Breast epithelium (tissue), 4 donors: ENCODE data around the gene TGIF1. TPM values are rescaled to one million over a fixed set of nuclear protein-coding genes. Genes with fewer than 3 reads are reported as not detected.

Source experiments
- DNase-seq, 2 donors: peaks; one replicate each; pipeline ENCODE4 v3.0.0-alpha.2; 2019; ENCODE audit warnings: low spot score in 2 of 2
- H3K27ac ChIP-seq, 2 donors: fragments of 200-600 bp; sonication (generic) in 1 of 2; one replicate each; pipeline ENCODE4 v1.5.1; 2016 to 2019; ENCODE audit warnings: mild to moderate bottlenecking in 1 of 2
- H3K27me3 ChIP-seq, 2 donors: fragments of 200-600 bp; sonication (generic) in 1 of 2; one replicate each; pipeline versions ENCODE4 v1.5.1 to v1.6.0; 2017 to 2019; ENCODE audit warnings: control low read depth in 1 of 2, mild to moderate bottlenecking in 1 of 2
- H3K36me3 ChIP-seq: fragments of 200-600 bp; one replicate; pipeline ENCODE4 v1.5.1; 2019
- H3K4me1 ChIP-seq, 2 donors: fragments of 200-600 bp; sonication (generic); one replicate each; pipeline ENCODE4 v1.5.1; 2016 to 2019; ENCODE audit warnings: control low read depth in 1 of 2
- H3K4me3 ChIP-seq, 3 donors: fragments of 200-600 bp; sonication (generic); 1 replicate in 2 of 3; 2 replicates in 1 of 3; pipeline ENCODE4 v1.5.1; 2016 to 2019; ENCODE audit warnings: mild to moderate bottlenecking in 3 of 3, moderate library complexity in 2 of 3
- H3K9me3 ChIP-seq, 2 donors: fragments of 200-600 bp; sonication (generic) in 1 of 2; one replicate each; pipeline ENCODE4 v1.5.1; 2016 to 2019; ENCODE audit warnings: control low read depth in 1 of 2
- POLR2A ChIP-seq: fragments of 450-650 bp; IDR thresholded peaks from one replicate; pipeline ENCODE4 v1.6.1; 2016; ENCODE audit warnings: antibody characterized with exemption, mild to moderate bottlenecking, moderate library complexity
- POLR2AphosphoS5 ChIP-seq, 3 donors: sonication (generic); formaldehyde crosslinking; IDR thresholded peaks; one replicate each; pipeline ENCODE4 v1.6.1; 2017; ENCODE audit warnings: antibody characterized with exemption in 3 of 3
- intact Hi-C: fragments of 100-400 bp; cut with DNase I; formaldehyde crosslinking; loops from one replicate; pipeline ENCODE4 v1.15.1; 2023; ENCODE audit warnings: low total_unique reads
- total RNA-seq, 3 donors: library from RNA; depleted of rRNA; stranded (reverse); fragments of >200 nt; gene quantifications; one replicate each; pipeline ENCODE4 v1.1.0, GENCODE V29; 2016
- TF ChIP-seq, protein P1 (sequence below), 3 donors: fragments of 450-650 bp; IDR thresholded peaks; one replicate each; pipeline ENCODE4 v1.5.1; 2016 to 2017; ENCODE audit warnings: antibody characterized with exemption in 3 of 3, mild to moderate bottlenecking in 3 of 3, moderate library complexity in 3 of 3

Gene TGIF1
- total RNA-seq, 3 donors from 2014 or later = 67.7 to 161 (median 108) TPM

DNA sequence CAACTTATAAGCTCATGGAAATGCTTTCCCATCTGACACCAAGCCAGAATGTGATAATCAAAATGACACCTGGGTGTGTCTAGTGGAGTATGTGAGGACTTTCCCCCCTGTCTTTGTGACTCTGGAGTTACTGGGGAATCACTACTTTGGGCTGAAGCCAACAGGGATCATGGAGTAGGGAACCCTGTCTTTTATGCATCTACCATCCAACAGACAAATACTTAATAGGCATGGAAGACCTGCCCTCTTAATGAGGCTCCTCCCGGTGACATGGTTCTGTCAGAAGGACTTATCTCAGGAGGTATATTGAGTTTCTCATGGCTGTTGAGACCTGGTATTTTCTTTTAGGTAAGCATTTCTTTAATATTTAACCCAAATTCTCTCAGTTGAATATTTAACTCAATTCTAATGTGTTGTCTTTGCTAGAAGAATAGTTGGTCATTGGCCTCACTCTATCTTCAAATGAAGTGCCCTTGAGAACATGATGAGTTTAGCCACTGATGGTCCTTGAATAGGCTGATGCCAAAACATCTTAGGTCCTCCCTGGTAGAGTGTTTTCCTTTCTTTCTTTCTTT lies 42.1 kb downstream of the TGIF1 start:
- no peak for DNase-seq
- Histone ChIP-seq H3K9me3 (no peaks in the 10 kb centered on the region), H3K4me1 (no peaks in the 10 kb centered on the region), H3K4me3 (no peak overlapping the region), H3K36me3 (no peaks in the 10 kb centered on the region), H3K27me3 (no peaks in the 10 kb centered on the region), H3K27ac (no peak overlapping the region)
- intact Hi-C loops = no loop called here
- TF ChIP-seq, protein P1, sequence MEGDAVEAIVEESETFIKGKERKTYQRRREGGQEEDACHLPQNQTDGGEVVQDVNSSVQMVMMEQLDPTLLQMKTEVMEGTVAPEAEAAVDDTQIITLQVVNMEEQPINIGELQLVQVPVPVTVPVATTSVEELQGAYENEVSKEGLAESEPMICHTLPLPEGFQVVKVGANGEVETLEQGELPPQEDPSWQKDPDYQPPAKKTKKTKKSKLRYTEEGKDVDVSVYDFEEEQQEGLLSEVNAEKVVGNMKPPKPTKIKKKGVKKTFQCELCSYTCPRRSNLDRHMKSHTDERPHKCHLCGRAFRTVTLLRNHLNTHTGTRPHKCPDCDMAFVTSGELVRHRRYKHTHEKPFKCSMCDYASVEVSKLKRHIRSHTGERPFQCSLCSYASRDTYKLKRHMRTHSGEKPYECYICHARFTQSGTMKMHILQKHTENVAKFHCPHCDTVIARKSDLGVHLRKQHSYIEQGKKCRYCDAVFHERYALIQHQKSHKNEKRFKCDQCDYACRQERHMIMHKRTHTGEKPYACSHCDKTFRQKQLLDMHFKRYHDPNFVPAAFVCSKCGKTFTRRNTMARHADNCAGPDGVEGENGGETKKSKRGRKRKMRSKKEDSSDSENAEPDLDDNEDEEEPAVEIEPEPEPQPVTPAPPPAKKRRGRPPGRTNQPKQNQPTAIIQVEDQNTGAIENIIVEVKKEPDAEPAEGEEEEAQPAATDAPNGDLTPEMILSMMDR (IDR thresholded peaks at IDR 0.05) = no peak
- TF ChIP-seq POLR2AphosphoS5 (IDR thresholded peaks at IDR 0.05) (no peak), POLR2A (no peak)

DNA sequence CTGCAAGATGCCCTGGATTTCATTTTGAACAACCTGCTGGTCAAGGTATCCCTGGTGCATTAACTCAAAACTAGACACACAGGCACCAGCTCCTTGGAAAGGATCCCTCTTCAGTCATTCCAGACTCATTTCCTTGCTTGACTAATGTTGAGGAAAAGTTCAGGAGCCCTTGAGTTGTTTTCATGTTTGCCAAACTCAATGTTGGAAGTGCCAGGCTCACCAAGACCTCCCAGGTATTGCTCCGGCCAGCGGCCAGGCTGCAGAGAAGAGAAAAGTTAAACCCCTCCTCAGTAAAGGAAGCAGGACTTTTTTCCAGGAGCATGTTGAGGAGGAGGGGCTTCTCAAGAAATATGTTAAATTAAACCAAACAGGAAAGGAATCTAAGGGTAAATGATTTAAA lies 42.7 kb downstream of the TGIF1 start:
- DNase-seq = no peak
- H3K36me3 ChIP-seq = no peaks in the 10 kb centered on the region
- H3K9me3 ChIP-seq = no peaks in the 10 kb centered on the region
- H3K4me1 ChIP-seq = no peaks in the 10 kb centered on the region
- no peaks in the 10 kb centered on the region for H3K27me3 ChIP-seq
- no peak for TF ChIP-seq POLR2AphosphoS5 (IDR thresholded peaks at IDR 0.05)
- TF ChIP-seq, protein P1 (IDR thresholded peaks at IDR 0.05) = no peak
- TF ChIP-seq POLR2A = no peak
- H3K4me3 ChIP-seq = no peak overlapping the region
- H3K27ac ChIP-seq = no peak overlapping the region
- intact Hi-C loops = no loop called here

DNA sequence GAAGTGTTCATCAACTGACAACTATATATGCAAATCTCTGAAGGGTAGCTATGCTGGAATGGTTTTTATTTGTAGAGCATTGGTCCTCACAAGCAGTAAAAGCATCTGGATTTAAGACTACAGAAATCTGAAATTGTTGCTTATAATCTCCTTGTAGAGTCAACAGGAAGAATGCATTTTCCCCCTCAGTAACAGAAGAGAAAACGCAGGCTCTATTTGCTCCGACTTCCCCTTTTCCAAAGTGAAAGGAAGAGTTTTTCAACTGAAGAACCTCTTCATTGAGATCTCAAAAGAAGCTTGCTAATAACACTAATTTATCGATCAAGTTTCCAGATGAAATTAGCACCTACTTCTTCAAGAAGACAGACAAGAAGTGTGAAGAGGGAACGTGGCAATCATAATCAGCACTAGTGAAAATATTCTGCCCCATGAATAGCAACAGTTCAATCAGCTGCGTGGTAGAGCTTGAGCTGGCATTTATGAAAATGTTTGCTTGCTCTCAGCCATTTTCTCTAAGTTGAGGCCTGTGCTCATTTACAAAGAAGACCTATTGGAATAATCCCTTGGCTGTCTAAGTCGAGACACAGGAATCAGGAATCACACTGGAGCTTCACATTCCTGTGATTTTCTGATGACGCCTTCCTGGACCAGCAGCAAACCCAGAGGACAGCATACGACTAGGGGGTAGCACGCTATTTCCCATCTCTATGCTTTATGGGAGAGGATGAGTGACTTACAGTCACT lies 43.7 kb downstream of the TGIF1 start:
- no peak overlapping the region for H3K4me3 ChIP-seq

DNA sequence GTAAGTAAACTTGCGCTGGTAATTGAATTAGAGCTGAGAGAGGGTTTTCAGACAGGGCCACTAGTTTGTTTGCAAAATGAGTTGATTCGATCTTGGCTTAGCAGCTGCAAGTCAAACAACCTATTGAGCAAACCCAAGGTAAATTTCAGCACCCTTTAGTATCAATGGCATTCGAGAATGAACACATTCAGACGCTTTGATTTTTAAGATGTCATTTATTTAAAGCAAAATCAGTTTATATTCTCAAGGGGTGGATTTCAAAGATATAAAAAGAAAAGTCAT lies 44.2 kb downstream of the TGIF1 start:
- H3K4me1 ChIP-seq = no peaks in the 10 kb centered on the region
- H3K27ac ChIP-seq = no peak overlapping the region
- H3K9me3 ChIP-seq = no peaks in the 10 kb centered on the region
- H3K36me3 ChIP-seq = no peaks in the 10 kb centered on the region
- TF ChIP-seq, protein P1 (IDR thresholded peaks at IDR 0.05) = no peak
- no peak for TF ChIP-seq POLR2A
- TF ChIP-seq POLR2AphosphoS5 (IDR thresholded peaks at IDR 0.05) = no peak
- DNase-seq = no peak
- intact Hi-C loops = no loop called here
- no peak overlapping the region for H3K4me3 ChIP-seq
- H3K27me3 ChIP-seq = peaks cover 0 to 1% of the 10 kb centered on the region in 2 donors

More for the DNA sequence above, 43.7 kb downstream of the TGIF1 start:
- DNase-seq = no peak
- TF ChIP-seq, protein P1 (IDR thresholded peaks at IDR 0.05) = no peak
- no peak for TF ChIP-seq POLR2AphosphoS5 (IDR thresholded peaks at IDR 0.05)
- Histone ChIP-seq H3K27me3 (no peaks in the 10 kb centered on the region), H3K27ac (no peak overlapping the region), H3K4me1 (no peaks in the 10 kb centered on the region), H3K9me3 (no peaks in the 10 kb centered on the region), H3K36me3 (no peaks in the 10 kb centered on the region)
- intact Hi-C loops = no loop called here

DNA sequence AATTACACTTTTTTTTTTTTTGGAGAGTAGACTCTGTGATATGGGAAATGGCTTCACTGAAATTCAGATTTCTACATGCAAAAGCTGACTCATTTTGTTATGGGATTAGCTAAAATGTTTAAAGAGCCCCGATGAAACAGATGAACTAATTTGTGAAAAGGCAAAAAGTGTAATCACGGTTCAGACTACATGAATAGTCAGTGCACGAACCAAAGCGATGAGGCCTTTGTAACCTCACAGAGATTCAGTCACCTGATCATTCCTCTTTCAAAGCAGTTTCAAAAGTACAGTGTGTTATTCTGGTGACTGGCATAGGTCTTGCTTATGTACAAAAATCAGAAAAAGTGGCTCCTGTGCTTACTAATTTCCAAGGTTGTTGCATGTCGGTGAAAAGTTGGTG lies 44.6 kb downstream of the TGIF1 start:
- Histone ChIP-seq H3K27me3 (peaks cover 0 to 5% of the 10 kb centered on the region in 2 donors), H3K4me1 (no peaks in the 10 kb centered on the region), H3K36me3 (no peaks in the 10 kb centered on the region), H3K4me3 (no peak overlapping the region), H3K27ac (no peak overlapping the region), H3K9me3 (no peaks in the 10 kb centered on the region)
- intact Hi-C loops = no loop called here
- DNase-seq = no peak
- TF ChIP-seq POLR2A = no peak
- TF ChIP-seq, protein P1 (IDR thresholded peaks at IDR 0.05) = no peak
- no peak for TF ChIP-seq POLR2AphosphoS5 (IDR thresholded peaks at IDR 0.05)
